Panc1 (cell line): ENCODE measurements around the gene PNKD. TPM values are rescaled to one million over a fixed set of nuclear protein-coding genes. Genes with fewer than 3 reads are reported as not detected.

Source experiments
- ATAC-seq: fragments of 200-7000 bp; cut with Tn5 transposase; 2 replicates; pipeline ENCODE4 v1.9.1; 2020; ENCODE audit warnings: mild to moderate bottlenecking, moderate library complexity
- BruUV-seq: library from RNA; stranded (reverse); fragments of 400-500 nt; replicated peaks from 2 replicates; lab custom pipeline; 2021; lab: Mats Ljungman, UMichigan
- CTCF ChIA-PET: fragments of 300-600 bp; sonication (Branson Sonifier 250); formaldehyde crosslinking; loops from one replicate; lab custom pipeline; 2022; ENCODE audit warnings: antibody characterized with exemption; lab: Charles Lee
- POLR2A ChIA-PET: fragments of 300-600 bp; sonication (Branson Sonifier 250); formaldehyde crosslinking; loops from one replicate; lab custom pipeline; 2022; ENCODE audit warnings: antibody characterized with exemption; lab: Charles Lee
- DNase-seq: peaks from one replicate; pipeline ENCODE4 v3.0.0-alpha.2; 2010; ENCODE audit warnings: low read depth, low spot score
- H3K27ac ChIP-seq: 2 replicates; pipeline ENCODE4 v1.5.1; 2011; ENCODE audit warnings: mild to moderate bottlenecking, low read length, inconsistent platforms
- H3K27me3 ChIP-seq: fragments of 200-500 bp; sonication (Bioruptor generic); 2 replicates; pipeline ENCODE4 v1.6.0; 2014; ENCODE audit warnings: low read length, inconsistent platforms; ENCODE audit not compliant: control insufficient read depth, insufficient read depth
- H3K36me3 ChIP-seq: fragments of 200-500 bp; sonication (Bioruptor generic); 2 replicates; pipeline ENCODE4 v1.5.1; 2014; ENCODE audit warnings: inconsistent platforms, mild to moderate bottlenecking, low read length, moderate library complexity; ENCODE audit not compliant: control insufficient read depth, insufficient read depth
- H3K4me1 ChIP-seq: 2 replicates; pipeline ENCODE4 v1.5.1; 2011; ENCODE audit warnings: inconsistent platforms, mild to moderate bottlenecking, low read length, moderate library complexity; ENCODE audit not compliant: control insufficient read depth, insufficient read depth
- H3K4me3 ChIP-seq, 2 experiments: 2 replicates each; pipeline ENCODE4 v1.5.1; 2011 to 2012; ENCODE audit warnings: low read depth in 2 of 2, low read length in 2 of 2, mild to moderate bottlenecking in 2 of 2, inconsistent platforms in 1 of 2, moderate library complexity in 1 of 2
- H3K9me3 ChIP-seq: fragments of 200-500 bp; sonication (Bioruptor generic); 2 replicates; pipeline ENCODE4 v1.5.1; 2014; ENCODE audit warnings: low read depth, mild to moderate bottlenecking, inconsistent platforms, low read length, moderate library complexity; ENCODE audit not compliant: control insufficient read depth, insufficient read depth
- POLR2AphosphoS5 ChIP-seq: IDR thresholded peaks from 2 replicates; pipeline ENCODE4 v1.6.1; 2012; ENCODE audit warnings: mild to moderate bottlenecking, low read depth, low read length, moderate library complexity
- SIN3A ChIP-seq: IDR thresholded peaks from 2 replicates; pipeline ENCODE4 v1.6.1; 2012; ENCODE audit warnings: low read depth, mild to moderate bottlenecking, low read length, moderate library complexity, borderline replicate concordance; ENCODE audit not compliant: insufficient read depth
- TCF7L2 ChIP-seq: IDR thresholded peaks from 2 replicates; pipeline ENCODE4 v1.6.1; 2011; ENCODE audit warnings: mild to moderate bottlenecking, low read depth, low read length, inconsistent platforms
- in situ Hi-C: cut with HindIII; loops from 2 replicates; pipeline ENCODE4 v1.10.0; 2016; ENCODE audit warnings: low sequenced_read_pairs, low pct_unique_long_range_greater_than_20kb
- intact Hi-C: fragments of 100-400 bp; cut with micrococcal nuclease; formaldehyde crosslinking; loops from one replicate; pipeline ENCODE4 v1.10.0; 2022; ENCODE audit not compliant: unreplicated experiment
- total RNA-seq: library from RNA; stranded (reverse); gene quantifications from one replicate; pipeline ENCODE4 v1.2.1, GENCODE V29; 2021; ENCODE audit not compliant: unreplicated experiment
- TF ChIP-seq, protein P1 (sequence below): fragments of 450-650 bp; IDR thresholded peaks from 2 replicates; pipeline ENCODE4 v1.5.1; 2017; ENCODE audit warnings: mild to moderate bottlenecking
- TF ChIP-seq, protein P2 (sequence below), 2 experiments: IDR thresholded peaks; 2 replicates each; pipeline ENCODE4 v1.6.1; 2011 to 2012; ENCODE audit warnings: low read depth in 2 of 2, control low read depth in 1 of 2, low read length in 1 of 2, mild to moderate bottlenecking in 1 of 2, moderate library complexity in 1 of 2; ENCODE audit not compliant: insufficient read depth in 1 of 2

PNKD gene
- total RNA-seq, 1 experiment from 2014 or later, result 49.0 TPM

DNA sequence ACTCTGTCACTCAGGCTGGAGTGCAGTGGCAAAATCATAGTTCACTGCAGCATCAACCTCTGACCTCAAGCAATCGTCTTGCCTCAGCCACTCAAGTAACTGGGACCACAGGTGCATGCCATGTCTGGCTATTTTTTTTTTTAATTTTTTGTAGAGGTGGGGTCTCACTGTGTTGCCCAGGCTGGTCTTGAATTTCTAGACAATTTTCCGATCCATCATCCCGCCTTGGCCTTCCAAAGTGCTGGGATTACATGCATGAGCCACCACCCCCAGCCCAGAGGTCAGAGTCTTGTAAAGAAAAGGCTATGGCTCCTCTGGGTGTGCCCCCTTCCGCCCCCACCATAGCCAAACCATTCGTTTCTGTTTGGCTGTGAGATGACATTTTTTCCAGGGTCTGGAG is 35.1 kb downstream of the PNKD start:
- Histone ChIP-seq H3K27me3 (no peaks in the 10 kb centered on the region), H3K9me3 (no peaks in the 10 kb centered on the region), H3K4me1 (peaks cover 2% of the 10 kb centered on the region; the same call in 1 of the 2 replicates), H3K4me3 (no peak overlapping the region), H3K27ac (no peak overlapping the region), H3K36me3 (no peaks in the 10 kb centered on the region)
- ChIA-PET CTCF (no interaction called here), POLR2A (no interaction called here)
- intact Hi-C loops, result no loop called here
- DNase-seq (no peak), ATAC-seq (no peak)
- in situ Hi-C loops, result no loop called here
- TF ChIP-seq, protein P1, sequence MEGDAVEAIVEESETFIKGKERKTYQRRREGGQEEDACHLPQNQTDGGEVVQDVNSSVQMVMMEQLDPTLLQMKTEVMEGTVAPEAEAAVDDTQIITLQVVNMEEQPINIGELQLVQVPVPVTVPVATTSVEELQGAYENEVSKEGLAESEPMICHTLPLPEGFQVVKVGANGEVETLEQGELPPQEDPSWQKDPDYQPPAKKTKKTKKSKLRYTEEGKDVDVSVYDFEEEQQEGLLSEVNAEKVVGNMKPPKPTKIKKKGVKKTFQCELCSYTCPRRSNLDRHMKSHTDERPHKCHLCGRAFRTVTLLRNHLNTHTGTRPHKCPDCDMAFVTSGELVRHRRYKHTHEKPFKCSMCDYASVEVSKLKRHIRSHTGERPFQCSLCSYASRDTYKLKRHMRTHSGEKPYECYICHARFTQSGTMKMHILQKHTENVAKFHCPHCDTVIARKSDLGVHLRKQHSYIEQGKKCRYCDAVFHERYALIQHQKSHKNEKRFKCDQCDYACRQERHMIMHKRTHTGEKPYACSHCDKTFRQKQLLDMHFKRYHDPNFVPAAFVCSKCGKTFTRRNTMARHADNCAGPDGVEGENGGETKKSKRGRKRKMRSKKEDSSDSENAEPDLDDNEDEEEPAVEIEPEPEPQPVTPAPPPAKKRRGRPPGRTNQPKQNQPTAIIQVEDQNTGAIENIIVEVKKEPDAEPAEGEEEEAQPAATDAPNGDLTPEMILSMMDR, result no peak
- no peak for TF ChIP-seq SIN3A
- no TSS peak for BruUV-seq

DNA sequence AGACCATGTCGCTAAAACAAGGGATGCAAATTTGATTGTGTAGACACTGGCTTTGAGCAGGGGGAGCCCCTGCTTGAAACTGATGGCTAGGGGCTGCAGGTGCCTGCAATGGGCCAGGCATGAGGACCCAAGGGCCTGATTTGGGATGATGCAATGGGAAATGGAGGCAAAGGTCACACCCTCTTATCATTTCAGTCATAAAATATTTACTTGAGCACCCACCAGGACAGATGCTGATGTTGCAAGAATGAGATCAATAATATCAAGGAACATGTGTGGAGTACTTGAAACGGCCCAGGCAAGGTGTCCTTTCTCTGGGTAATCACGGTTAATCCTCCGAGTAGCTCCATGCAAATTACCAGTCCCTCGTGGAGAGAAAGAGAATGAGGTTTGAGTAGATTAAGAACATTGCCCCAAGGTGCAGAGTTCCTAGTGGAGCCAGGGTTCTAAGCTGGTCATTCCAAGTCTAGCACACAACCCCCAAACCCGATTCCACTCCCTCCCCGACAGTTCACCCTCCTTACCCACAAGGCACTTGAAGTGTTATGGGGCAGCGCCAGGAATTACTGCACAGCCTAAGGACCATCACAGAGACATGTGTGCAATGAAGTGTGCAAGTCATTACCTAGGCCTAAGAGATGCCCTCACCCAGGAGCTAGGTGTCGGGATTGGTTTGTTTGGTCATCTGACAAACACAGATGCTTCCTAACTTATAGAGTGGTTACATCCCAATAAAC is 36.0 kb downstream of the PNKD start:
- no peaks in the 10 kb centered on the region for H3K36me3 ChIP-seq
- DNase-seq (no peak), ATAC-seq (no peak)
- intact Hi-C loops (no loop called here), in situ Hi-C loops (no loop called here)
- no peak overlapping the region for H3K27ac ChIP-seq
- no peak for TF ChIP-seq SIN3A
- TF ChIP-seq POLR2AphosphoS5, result no peak
- TF ChIP-seq, protein P2, sequence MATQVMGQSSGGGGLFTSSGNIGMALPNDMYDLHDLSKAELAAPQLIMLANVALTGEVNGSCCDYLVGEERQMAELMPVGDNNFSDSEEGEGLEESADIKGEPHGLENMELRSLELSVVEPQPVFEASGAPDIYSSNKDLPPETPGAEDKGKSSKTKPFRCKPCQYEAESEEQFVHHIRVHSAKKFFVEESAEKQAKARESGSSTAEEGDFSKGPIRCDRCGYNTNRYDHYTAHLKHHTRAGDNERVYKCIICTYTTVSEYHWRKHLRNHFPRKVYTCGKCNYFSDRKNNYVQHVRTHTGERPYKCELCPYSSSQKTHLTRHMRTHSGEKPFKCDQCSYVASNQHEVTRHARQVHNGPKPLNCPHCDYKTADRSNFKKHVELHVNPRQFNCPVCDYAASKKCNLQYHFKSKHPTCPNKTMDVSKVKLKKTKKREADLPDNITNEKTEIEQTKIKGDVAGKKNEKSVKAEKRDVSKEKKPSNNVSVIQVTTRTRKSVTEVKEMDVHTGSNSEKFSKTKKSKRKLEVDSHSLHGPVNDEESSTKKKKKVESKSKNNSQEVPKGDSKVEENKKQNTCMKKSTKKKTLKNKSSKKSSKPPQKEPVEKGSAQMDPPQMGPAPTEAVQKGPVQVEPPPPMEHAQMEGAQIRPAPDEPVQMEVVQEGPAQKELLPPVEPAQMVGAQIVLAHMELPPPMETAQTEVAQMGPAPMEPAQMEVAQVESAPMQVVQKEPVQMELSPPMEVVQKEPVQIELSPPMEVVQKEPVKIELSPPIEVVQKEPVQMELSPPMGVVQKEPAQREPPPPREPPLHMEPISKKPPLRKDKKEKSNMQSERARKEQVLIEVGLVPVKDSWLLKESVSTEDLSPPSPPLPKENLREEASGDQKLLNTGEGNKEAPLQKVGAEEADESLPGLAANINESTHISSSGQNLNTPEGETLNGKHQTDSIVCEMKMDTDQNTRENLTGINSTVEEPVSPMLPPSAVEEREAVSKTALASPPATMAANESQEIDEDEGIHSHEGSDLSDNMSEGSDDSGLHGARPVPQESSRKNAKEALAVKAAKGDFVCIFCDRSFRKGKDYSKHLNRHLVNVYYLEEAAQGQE (IDR thresholded peaks at IDR 0.05; ENCODE audit: insufficient read depth in 1 of 2, low read depth in 2 of 2, low read length in 1 of 2), result no peak
- TF ChIP-seq, protein P1, result no peak
- TF ChIP-seq TCF7L2, result no peak
- H3K9me3 ChIP-seq, result no peaks in the 10 kb centered on the region
- ChIA-PET CTCF (no interaction called here), POLR2A (no interaction called here)
- H3K4me1 ChIP-seq, result no peaks in the 10 kb centered on the region
- H3K27me3 ChIP-seq, result no peaks in the 10 kb centered on the region
- BruUV-seq, result no TSS peak
- H3K4me3 ChIP-seq, result no peak overlapping the region
